ENCODE measurements around the gene EMD. TPM values are rescaled to one million over a fixed set of nuclear protein-coding genes. Genes with fewer than 3 reads are reported as not detected.

The EMD gene
- total and polyA plus RNA-seq, 2 of the 13 experiments (the other 11 are each of a cell fraction or from before 2014, with no cell fraction given) = 14.5 to 14.9 TPM

DNA sequence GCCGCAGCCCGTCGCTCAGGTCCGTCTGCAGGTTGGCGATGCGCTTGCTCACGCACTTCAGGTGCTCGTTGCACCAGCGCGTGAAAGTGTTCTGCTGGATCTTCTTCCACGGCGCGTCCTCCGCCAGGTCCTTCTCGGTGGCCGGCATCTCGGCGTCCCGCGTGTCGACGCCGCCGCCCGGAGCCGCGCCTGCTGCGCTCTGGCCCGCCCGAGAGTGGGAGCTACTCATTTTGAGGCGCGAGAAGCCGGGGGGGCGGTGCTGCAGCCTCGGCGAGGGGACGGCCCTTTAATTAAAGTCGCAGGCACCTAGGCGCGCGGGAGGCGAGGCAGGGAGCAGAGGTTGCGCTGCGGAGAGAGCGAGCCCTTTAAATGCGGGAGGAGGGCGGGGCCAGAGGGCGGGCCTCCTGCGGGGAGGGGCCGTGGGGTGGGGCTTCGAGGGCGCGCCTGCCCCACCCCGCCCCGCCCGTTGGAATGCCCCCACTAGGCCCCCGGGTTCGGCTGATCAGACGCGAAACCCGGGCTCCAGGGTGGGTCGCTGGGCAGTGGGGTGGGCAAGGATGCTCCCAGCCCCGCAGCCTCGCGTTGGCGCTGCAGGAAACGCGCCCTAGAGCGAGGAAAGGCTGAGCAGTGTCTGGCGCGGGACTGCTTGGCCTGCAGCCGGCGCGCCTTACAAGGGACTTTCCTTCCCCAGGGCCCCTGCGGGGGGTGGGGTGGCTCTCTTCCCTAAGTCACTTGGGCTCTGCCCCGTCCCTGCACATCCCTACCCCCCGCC lies 7.9 kb upstream of the EMD start (continued):
- 0 out of 2 replicates have a peak, but pooled peaks have one; percentile 22 for TF ChIP-seq HIVEP1 (CRISPR knock-in tag; IDR thresholded peaks at IDR 0.05)
- no peak for TF ChIP-seq ISX (CRISPR knock-in tag; conservative IDR thresholded peaks at IDR 0.05)
- no peak for TF ChIP-seq ATRX (CRISPR knock-in tag; IDR thresholded peaks at IDR 0.05; ENCODE audit: borderline replicate concordance)
- TF ChIP-seq ZKSCAN8 (CRISPR knock-in tag; IDR thresholded peaks at IDR 0.05; ENCODE audit: borderline replicate concordance) = no peak
- no peak for TF ChIP-seq ZFP36L2 (CRISPR knock-in tag; IDR thresholded peaks at IDR 0.05)
- TF ChIP-seq, protein P1, sequence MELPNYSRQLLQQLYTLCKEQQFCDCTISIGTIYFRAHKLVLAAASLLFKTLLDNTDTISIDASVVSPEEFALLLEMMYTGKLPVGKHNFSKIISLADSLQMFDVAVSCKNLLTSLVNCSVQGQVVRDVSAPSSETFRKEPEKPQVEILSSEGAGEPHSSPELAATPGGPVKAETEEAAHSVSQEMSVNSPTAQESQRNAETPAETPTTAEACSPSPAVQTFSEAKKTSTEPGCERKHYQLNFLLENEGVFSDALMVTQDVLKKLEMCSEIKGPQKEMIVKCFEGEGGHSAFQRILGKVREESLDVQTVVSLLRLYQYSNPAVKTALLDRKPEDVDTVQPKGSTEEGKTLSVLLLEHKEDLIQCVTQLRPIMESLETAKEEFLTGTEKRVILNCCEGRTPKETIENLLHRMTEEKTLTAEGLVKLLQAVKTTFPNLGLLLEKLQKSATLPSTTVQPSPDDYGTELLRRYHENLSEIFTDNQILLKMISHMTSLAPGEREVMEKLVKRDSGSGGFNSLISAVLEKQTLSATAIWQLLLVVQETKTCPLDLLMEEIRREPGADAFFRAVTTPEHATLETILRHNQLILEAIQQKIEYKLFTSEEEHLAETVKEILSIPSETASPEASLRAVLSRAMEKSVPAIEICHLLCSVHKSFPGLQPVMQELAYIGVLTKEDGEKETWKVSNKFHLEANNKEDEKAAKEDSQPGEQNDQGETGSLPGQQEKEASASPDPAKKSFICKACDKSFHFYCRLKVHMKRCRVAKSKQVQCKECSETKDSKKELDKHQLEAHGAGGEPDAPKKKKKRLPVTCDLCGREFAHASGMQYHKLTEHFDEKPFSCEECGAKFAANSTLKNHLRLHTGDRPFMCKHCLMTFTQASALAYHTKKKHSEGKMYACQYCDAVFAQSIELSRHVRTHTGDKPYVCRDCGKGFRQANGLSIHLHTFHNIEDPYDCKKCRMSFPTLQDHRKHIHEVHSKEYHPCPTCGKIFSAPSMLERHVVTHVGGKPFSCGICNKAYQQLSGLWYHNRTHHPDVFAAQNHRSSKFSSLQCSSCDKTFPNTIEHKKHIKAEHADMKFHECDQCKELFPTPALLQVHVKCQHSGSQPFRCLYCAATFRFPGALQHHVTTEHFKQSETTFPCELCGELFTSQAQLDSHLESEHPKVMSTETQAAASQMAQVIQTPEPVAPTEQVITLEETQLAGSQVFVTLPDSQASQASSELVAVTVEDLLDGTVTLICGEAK (IDR thresholded peaks at IDR 0.05) = no peak
- TF ChIP-seq, protein P1 (CRISPR knock-in tag; IDR thresholded peaks at IDR 0.05) = peak; percentile 52
- TF ChIP-seq ZFY (CRISPR knock-in tag; IDR thresholded peaks at IDR 0.05) = peak; percentile 46; the same call in 1 of the 2 replicates
- peak; percentile 52; the same call in 1 of the 2 replicates for TF ChIP-seq FOXC1 (CRISPR knock-in tag; IDR thresholded peaks at IDR 0.05; ENCODE audit: borderline replicate concordance)
- TF ChIP-seq ESRRA (CRISPR knock-in tag; IDR thresholded peaks at IDR 0.05; ENCODE audit: low read depth) = 0 out of 2 replicates have a peak, but pooled peaks have one; percentile 18
- no peak for TF ChIP-seq ZNF773 (CRISPR knock-in tag; IDR thresholded peaks at IDR 0.05; ENCODE audit: borderline replicate concordance)
- no peak for TF ChIP-seq MIER2 (CRISPR knock-in tag; IDR thresholded peaks at IDR 0.05)
- TF ChIP-seq, protein P2, sequence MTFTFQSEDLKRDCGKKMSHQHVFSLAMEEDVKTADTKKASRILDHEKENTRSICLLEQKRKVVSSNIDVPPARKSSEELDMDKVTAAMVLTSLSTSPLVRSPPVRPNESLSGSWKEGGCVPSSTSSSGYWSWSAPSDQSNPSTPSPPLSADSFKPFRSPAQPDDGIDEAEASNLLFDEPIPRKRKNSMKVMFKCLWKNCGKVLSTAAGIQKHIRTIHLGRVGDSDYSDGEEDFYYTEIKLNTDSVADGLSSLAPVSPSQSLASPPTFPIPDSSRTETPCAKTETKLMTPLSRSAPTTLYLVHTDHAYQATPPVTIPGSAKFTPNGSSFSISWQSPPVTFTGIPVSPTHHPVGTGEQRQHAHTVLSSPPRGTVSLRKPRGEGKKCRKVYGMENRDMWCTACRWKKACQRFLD (CRISPR knock-in tag; IDR thresholded peaks at IDR 0.05; ENCODE audit: borderline replicate concordance) = no peak
- TF ChIP-seq MYPOP (CRISPR knock-in tag; IDR thresholded peaks at IDR 0.05) = peak; percentile 70; the same call in 1 of the 2 replicates
- no peak for TF ChIP-seq DZIP1 (CRISPR knock-in tag; IDR thresholded peaks at IDR 0.05)
